HL-60 (cell line): Measurements from ENCODE around the gene HOXB7.

Source experiments
- CTCF ChIP-seq: IDR thresholded peaks from one replicate; pipeline ENCODE4 v1.5.1; 2011; ENCODE audit warnings: low read length, control low read depth, inconsistent platforms; ENCODE audit not compliant: insufficient read depth
- GABPA ChIP-seq: IDR thresholded peaks from 2 replicates; pipeline ENCODE4 v1.6.1; 2012; ENCODE audit warnings: low read depth
- POLR2AphosphoS5 ChIP-seq: IDR thresholded peaks from 2 replicates; pipeline ENCODE4 v1.6.1; 2012; ENCODE audit warnings: low read depth

DNA sequence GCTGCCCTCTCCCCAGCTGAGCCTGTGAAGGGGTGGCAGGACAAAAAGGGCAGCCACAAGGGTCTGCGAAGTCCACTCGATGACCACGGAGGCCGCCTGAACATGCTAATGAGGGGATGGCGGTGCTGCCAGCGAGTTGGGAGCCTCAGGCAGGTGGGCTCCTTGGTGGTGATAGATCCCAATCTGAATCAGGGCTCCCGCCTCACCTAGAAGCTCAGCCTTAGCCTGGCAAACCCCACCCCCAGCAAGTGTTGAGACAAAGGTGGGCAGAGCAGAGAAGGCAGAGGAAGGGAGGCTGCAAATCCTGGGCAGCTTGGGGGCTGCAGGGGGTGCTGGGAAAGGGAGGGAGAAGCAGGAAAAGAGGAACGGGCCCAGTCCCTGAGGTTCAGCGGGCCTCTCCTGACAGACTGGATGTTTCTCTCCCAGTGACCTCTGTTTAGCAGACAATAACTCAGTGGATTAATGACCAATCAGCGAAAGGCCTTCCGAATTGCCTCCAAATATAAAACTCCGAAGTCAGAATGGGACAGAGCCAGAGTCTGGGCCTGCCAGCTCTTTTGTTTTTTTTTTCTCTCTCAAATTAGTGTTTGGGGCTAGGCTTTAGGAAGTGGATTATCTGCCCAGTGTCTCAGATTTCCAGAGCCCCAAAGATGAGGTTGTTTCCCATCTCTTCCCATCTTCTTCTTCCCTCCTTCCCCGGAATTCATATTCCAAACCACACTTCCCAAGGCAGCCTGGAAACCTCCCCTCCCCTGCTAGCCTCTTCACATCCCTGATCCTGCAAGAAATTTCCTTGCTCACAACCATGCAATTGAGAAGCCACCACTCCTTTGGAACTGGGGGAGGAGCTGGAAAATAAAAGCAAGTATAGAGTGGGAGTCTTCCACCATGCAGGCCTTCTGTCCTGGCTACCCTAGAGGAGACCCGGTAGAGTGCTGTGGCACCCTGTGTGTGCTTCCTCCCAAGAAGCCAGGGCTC is 50.7 kb downstream of the HOXB7 start:
- TF ChIP-seq CTCF (no peak), POLR2AphosphoS5 (no peak), GABPA (no peak)
